IPS DF 19.7 (cell line): ENCODE results near the gene CNNM3.
A peak's percentile ranks its signal among the peaks of the same experiment; 100 is the strongest.

Experiments used
- DNase-seq: peaks from one replicate; pipeline ENCODE4 v3.0.0-alpha.2; 2013; ENCODE audit warnings: low read depth, low spot score

CNNM3 gene

DNA sequence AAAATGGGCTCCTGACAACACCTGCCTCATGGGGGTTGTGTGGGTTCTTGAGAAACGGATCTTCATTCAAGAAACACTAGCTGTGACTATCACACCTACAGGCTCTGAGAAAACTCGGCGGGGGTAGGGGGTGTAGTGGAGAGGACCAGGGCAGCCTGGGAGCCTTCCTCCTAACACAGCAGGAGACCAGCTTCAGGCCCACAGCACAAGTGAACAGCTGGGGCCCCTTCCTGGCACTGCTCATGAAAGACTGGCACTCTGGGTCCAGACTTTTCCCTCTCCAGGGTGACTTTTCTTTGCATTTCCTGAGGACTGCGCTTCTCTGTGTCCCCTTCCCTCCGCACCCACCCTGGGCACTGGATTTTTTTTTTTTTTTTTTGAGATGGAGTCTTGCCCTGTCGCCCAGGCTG is 61.0 kb downstream of the CNNM3 start:
- no peak for DNase-seq

DNA sequence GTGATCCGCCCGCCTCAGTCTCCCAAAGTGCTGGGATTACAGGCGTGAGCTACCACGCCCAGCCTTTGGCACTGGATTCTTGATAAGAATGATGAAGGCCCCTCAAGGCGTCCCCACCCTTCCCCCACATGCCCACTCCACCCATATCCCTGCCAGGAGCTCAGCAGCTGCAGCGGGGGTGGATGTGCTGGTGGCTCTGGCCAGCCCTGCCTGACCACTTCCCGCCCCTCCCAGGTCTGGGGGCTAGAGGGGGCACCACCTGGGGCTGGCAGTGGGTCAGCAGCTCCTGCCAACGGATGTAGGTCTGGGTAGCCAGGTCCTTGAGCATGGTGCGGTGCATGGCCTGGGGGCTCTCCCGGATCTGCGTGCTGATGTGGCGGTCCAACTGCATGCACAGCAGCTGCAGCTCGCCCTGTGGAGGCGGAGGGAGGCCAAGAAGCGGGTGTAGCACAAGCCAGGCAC is 61.6 kb downstream of the CNNM3 start:
- DNase-seq = no peak

DNA sequence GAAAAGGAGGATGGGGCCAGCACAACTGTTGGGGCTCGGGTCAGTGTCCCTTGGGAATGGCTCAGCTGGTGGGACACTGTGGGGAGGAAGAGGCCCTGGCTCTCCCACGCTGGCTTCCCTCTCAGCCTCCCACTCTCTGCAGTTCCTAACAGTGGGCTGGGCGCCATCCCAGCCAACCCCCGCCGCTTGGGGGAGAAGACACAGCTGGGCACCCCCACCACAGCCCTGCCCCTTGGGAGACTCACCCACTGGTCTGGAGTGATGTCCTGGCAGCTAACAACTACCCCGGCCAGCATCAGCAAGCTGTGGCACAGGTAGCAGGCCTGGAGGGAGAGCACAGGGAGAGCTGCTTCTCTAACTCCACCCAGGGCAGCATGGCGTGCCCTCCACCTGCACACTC is 62.1 kb downstream of the CNNM3 start:
- no peak for DNase-seq

DNA sequence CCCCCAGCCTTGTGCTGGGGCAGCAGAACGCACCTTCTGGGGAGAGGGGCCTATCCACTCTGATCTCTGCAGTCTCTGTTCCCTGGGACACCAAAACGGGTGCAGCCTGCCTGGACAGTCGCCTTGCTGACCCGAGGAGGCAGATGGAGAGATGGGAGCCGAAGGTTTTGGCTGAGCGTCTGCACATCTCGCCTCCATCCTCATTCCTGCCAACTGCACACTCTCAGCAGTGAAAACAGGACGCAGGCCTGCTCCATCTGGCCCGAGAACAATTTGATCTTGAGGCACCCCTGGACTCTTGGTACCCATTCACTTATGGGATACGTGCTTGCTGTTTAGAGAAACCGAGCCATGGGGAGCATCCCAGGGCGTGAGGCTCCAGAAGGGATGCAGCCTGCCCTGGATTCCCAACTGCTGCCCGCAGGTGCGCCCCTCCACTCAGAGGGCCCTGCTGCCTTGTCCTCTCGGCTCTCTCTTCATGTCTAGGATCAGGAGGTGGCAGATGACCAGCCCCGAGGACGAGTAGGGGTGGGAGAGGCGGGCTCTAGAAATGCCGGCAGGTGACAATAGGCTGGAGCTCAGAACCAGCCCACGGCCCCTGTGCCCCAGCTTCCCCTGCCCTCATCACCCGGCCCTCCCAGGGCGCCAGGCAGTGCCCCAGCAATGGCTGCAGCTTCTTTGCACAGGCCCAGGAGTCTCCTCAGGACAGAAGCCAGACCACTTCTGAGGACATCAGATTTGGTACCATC is 62.9 kb downstream of the CNNM3 start:
- no peak for DNase-seq

DNA sequence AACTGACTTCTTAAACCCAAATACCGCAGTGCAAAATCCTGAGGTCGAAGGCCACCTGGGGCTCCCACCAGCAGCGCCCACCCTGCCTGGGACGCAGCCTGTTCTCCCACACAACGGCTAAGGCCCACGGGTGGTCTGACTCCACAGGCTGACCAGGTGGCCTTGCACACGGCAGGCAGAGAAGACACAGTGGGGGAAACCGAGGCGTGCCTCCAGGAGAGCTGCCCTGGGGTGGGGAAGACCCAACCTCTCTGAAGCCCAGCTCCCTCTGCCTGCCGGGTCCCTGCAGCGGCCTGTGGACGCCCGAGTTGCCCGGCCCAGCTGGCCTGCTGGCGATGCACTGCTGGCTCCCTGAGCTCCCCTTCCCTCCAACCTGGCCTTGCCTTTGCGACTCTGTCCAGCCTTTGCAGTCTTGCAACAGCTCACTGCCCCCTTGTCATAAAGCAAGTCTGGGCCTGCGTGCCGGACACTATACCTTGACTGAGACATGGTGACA is 63.5 kb downstream of the CNNM3 start:
- no peak for DNase-seq

DNA sequence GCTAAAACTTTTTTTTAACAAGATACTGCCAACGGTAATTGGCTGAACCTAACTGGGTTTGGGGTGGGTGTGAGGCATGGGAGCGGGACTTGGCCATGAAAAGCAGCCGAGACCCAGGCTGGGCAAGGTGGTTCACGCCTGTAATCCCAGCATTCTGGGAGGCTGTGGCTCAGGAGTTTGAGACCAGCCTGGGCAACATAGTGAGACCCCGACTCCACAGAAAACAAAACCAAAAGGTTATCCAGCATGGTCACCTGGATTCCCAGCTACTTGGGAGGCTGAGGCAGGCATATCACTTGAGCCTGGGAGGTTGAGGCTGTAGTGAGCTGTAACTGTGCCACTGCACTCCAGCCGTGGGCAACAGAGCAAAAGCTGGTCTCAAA is 64.8 kb downstream of the CNNM3 start:
- no peak for DNase-seq

DNA sequence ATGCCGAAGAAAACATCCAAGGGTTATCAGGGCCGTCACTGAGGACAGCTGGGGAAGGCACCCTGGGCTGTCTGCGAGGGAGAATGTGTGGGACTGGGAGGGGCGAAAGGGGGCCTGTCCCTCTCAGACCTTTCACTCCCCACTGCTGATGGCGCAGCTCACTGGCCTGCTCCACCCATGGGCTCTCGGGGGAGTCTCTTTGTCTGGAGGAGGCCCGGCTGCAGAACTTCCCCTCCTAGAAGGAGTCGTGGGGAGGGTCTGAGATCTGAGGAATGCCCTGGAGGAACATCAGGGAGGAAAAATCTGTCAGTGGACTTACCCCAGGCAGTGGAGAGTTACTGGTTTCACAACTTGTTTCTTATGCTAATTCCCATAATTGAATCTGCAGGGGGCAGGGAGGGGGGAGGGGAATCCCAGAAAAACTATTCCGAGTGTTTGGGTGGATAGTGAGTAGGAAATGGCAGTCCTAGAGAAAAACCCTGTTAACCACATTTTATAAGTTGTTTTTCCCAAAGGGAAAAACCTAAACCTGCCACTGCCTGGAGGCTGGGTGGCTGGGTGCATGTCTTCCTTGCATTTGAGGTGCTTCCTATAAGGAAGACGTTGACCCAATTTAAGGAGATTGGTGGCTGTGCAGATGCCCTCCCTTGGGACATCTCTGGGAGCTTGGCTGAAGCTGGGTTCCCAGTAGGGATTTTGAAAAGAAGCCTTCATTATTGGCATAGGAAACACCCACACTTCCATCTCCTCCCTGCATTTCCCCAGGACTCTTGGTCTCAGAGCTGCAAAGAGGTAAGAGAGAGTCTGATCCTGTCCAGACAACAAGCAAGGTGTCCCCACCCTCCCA is 65.5 kb downstream of the CNNM3 start:
- peak; percentile 79 for DNase-seq

DNA sequence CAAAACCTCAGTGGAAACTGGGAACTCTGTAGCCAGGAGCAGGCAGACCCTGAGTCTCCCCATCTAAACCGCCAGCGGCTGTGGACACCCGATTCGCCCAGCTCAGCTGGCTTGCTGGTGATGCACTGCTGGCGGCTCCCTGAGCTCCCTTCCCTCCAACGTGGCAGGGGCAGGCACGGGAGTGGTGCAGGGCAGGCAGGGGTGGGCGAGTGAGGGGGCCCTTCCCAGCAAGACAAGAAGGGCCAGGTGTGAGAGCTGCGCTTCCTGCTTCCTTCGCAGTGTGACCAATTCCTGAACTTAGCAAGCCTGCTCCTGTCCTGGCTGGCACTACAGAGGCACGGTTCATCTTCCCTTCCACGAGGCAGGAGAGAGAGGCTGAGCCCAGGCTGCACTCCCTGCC is 66.2 kb downstream of the CNNM3 start:
- no peak for DNase-seq

DNA sequence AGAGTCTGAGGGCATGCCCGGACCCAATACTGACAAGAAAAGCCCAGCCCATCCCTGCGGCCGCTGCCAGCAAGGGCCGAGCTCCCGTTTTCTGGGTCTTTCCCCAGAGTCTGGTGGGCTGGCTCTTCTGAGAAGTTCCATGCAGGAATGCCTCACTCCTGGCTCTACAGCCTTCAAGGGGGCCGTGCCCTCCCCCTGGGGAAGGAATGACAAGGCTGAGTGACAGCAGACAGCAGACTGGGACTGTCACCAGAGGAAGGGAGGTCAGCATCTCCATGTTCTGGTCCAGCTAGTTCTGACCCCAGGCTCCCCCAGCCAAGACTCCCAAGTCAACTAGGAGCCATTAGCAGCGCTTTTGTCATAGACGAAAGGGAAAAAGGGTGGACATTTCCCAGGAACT is 66.8 kb downstream of the CNNM3 start:
- DNase-seq = no peak

DNA sequence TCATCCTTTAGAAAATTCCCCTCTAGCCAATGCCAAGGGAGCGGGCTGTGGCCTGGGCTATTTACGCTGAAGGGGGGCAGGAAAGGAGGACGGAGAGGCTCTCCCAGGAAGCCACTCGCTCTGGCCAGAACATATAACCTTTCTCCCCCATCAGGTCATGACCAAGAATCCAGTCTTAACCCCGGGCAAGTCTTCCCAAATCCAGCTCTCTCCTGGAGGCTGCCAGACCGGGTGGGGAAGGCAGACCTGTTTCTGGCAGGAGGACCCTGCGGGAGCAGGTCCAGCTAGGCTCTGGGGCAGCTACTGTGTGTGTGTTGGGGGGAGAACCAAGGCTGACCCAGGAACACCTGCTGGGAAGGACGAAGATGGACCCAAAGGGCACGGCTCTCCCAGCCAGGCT is 67.2 kb downstream of the CNNM3 start:
- no peak for DNase-seq
